GM18498 (cell line): ENCODE data around the gene VARS2.
"Not testable (repeated sequence)": the region's sequence is repeated elsewhere in the genome, so short reads cannot be mapped to it uniquely, and the experiment has no call there.

Source experiments
- ATAC-seq: cut with Tn5 transposase; IDR thresholded peaks from one replicate; pipeline ENCODE4 v1.9.1; 2021; ENCODE audit warnings: mild to moderate bottlenecking, moderate library complexity; ENCODE audit not compliant: unreplicated experiment

The VARS2 gene

DNA sequence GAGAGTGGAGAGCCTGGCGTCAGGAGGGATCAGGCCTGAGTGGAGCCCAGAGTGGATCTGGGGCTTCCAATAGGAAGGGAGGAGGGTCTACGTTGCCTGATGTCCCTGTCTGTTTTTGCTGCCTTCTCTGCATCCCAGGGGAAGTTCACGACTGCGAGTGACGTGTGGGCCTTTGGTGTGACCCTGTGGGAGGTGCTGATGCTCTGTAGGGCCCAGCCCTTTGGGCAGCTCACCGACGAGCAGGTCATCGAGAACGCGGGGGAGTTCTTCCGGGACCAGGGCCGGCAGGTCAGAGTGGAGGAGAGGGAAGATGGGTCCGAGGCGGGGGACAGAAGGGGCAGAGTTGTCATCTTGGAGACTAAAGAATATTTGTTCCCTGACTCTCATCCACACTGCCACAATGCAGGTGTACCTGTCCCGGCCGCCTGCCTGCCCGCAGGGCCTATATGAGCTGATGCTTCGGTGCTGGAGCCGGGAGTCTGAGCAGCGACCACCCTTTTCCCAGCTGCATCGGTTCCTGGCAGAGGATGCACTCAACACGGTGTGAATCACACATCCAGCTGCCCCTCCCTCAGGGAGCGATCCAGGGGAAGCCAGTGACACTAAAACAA, 15.2 kb upstream of the VARS2 start:
- ATAC-seq, result no peak

DNA sequence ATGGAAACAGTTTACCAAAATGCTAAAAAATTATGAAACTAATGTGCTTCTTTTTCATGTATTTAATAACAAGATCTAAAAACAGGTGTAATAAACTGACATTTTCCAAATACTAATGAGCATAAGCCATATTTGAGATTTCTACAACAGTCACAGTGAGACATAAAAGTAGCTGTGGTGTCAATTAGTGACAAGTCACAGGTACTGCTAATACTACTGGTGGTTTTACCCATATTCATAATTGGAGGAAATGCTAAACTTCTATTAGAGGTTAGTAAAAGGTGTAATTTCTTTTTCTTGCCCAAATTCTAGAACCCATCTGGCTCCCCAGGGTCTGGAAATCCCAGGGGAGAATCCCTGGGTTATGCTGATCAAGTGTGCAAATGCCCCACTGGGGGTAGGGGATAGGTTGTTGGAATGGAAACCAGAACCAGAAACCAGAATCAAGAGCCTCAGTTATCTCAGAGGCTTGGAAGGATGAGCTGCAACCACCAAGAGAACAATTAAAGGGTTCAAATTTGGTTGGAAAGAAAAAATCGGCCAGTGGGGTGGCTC, 13.1 kb upstream of the VARS2 start:
- ATAC-seq, result no peak

DNA sequence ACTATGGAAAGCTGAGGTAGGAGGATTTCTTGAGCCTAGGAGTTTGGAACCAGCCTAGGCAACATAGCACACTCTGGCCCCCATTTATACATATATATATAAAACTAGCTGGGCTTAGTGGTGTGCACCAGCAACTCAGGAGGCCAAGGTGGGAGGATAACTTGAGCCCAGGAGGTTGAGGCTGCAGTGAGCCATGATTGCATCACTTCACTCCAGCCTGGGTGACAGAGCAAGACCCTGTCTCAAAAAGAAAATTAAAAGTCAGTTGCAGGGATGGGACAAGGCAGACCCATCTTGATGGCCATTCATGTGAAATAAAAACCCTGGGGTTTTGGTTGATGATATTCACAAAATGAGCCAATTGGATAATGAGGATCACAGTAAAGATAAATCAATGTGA, 12.6 kb upstream of the VARS2 start:
- no peak for ATAC-seq

DNA sequence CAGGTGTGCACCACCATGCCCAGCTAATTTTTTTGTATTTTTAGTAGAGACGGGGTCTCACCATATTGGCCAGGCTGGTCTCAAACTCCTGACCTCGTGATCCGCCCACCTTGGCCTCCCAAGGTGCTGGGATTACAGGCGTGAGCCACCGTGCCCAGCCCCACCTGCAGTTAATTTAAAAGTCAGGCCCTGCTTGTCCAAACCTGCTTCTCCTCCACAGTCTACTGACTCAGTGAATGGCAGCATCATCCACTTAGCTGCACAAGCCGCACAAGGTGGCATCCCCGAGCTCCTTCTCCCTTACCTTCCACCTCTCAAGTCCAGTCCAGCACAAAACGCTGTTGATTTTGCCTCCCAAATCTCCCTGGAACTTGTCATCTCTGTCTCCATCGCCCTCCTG, 11.8 kb upstream of the VARS2 start:
- not testable (repeated sequence) for ATAC-seq

DNA sequence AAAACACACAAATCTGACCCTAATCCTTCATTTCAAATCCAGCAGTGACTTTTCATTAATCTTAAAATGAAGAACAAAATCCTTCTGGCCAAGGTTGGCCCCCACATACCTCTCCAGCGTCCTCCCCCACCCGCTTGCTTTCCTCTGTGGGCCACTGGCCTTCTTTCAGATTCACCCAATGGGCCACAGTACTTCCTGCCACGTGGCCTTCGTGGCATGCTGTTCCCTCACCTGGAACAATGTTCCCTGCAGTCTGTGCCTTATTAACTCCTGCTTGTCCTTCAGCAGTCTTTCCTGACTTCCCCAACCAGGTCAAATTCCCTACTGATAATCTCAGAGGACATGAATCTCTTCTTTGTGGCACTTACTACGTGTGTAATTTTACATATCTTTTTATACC, 11.3 kb upstream of the VARS2 start:
- ATAC-seq, result no peak

- ATAC-seq, result no peak
These were observed 10.8 kb upstream of the VARS2 start for GRCh38 chr6:30903236-30903635.

- ATAC-seq, result not testable (repeated sequence)
These were observed 6.7 kb upstream of the VARS2 start for GRCh38 chr6:30907290-30907757.

DNA sequence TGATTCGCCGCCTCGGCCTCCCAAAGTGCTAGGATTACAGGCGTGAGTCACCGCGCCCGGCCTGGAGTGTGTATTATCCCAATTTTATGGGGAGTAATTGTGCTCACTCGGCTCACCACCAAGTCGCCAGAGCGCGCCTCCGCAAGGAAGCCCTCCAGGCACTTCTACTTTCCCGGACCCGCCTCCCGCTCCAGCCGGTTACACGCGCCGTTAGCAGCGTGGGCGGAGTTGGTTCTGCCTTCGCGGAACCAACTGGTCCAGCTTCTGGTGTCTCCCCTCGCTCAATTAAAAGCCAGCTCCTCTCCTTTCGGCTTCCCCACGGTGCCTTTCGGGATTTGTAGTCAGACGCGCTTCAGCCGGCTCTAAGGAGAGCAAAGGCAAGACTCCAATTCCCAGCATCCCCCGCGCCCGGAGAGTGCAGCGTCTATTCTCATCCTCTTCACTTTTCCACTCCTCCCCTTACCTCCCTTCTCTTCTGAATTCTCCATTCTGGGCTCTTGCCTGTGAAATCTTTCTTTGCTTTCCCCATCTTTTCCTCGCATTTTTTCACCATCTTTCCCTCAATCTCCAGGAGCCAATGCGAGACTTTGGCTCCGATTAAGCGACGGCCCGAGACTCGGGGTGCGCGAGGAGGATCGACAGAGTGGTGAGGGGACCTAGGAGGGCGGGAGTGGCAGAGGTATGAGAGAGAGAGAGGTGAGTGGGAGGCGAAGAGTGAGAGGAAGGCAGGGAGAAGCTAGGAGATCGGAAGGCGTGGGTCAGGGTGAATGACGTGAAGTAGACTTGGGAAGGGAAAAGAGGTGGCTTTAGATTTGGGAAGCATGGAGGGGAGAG, 6.1 kb upstream of the VARS2 start, which contains the start of gene GTF2H4:
Gene GTF2H4, plus strand, starts transcription at position 450 of the 834 bp plus-strand sequence.
- peak; percentile 95 for ATAC-seq

- no peak for ATAC-seq
These were observed 5.3 kb upstream of the VARS2 start for GRCh38 chr6:30908700-30909099.

DNA sequence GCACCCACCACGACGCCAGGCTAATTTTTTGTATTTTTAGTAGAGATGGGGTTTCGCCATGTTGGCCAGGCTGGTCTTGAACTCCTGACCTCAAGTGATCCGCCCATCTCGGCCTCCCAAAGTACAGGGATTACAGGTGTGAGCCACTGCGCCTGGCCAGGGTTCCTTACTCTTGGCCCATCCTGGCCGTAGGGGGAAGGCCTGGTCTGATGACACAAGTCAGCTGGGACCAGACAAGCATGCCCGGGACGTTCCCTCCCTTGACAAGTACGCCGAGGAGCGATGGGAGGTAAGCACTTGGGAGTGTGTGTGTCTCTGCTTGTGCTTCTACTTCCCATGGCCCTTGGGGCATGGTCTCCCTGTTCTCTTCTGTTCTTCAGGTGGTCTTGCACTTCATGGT, 3.6 kb upstream of the VARS2 start:
- not testable (repeated sequence) for ATAC-seq

- no peak for ATAC-seq
These were observed 1.1 kb upstream of the VARS2 start for GRCh38 chr6:30912746-30913520.

DNA sequence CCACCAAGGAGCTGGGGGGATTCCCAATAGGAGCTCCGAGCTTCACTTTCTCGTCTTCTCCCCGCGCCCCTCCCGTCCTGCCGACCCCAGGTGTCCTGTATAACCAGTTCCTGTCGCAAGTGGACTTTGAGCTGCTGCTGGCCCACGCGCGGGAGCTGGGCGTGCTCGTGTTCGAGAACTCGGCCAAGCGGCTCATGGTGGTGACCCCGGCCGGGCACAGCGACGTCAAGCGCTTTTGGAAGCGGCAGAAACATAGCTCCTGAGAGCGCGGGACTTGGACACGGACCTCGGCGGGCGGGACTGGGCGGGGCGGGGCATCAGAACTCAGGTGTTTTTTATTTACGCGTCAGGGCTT, 340 bp upstream of the VARS2 start:
- ATAC-seq, result peak; percentile 17

- ATAC-seq, result no peak
These were observed 984 bp downstream of the VARS2 start for GRCh38 chr6:30914854-30915590.

DNA sequence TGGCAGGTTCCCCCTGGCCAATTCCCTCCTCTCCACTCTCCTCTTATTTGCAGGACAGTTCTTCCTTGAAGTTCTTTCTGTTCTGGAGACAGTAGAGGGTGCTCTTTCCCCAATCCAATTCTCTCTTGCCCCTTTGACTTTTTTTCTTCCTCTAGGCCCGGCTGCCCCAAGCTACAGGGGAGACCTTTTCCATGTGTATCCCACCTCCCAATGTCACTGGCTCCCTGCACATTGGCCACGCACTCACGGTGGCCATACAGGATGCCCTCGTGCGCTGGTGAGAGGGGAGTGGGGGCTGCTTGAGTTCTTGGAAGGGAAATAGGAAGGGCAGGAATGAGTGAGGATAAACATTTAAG, 1.5 kb downstream of the VARS2 start:
- ATAC-seq, result no peak

- ATAC-seq, result no peak
These were observed 3.0 kb downstream of the VARS2 start for GRCh38 chr6:30917041-30917440.

GRCh38 chr6:30917487-30917886, 3.4 kb downstream of the VARS2 start:
- no peak for ATAC-seq

- ATAC-seq, result no peak
These were observed 4.6 kb downstream of the VARS2 start for GRCh38 chr6:30918670-30919069.

GRCh38 chr6:30922447-30922852, 8.4 kb downstream of the VARS2 start:
- ATAC-seq, result no peak

- ATAC-seq, result not testable (repeated sequence)
These were observed 10.1 kb downstream of the VARS2 start for GRCh38 chr6:30924040-30924627.

GRCh38 chr6:30926644-30927043, 12.6 kb downstream of the VARS2 start:
- no peak for ATAC-seq
